ENCODE data around the gene CDH13. TPM values are rescaled to one million over a fixed set of nuclear protein-coding genes. Genes with fewer than 3 reads are reported as not detected.

CDH13 gene
- total RNA-seq, 2 experiments from 2014 or later: not detected

DNA sequence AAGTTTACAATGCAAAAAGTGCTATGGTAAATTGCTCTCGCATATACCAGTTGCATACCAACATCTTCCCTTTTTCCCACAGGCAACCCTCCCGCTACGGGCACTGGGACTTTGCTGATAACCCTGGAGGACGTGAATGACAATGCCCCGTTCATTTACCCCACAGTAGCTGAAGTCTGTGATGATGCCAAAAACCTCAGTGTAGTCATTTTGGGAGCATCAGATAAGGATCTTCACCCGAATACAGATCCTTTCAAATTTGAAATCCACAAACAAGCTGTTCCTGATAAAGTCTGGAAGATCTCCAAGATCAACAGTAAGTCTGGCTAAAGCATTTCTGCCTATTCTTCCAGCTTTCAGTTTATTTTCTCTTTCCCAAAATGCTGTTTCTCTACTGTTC is 1153.1 kb downstream of the CDH13 start:
- no peaks in the 10 kb centered on the region for H3K36me3 Mint-ChIP-seq
- peaks cover 17% of the 10 kb centered on the region for H3K27me3 Mint-ChIP-seq
- no peak overlapping the region for H3K27ac Mint-ChIP-seq
- no peaks in the 10 kb centered on the region for H3K9me3 Mint-ChIP-seq (ENCODE audit: low read depth)
- ATAC-seq (no peak), DNase-seq (no peak)
- no peaks in the 10 kb centered on the region for H3K4me1 Mint-ChIP-seq
- H3K4me3 Mint-ChIP-seq: no peak overlapping the region
- CTCF ChIA-PET: no interaction called here

DNA sequence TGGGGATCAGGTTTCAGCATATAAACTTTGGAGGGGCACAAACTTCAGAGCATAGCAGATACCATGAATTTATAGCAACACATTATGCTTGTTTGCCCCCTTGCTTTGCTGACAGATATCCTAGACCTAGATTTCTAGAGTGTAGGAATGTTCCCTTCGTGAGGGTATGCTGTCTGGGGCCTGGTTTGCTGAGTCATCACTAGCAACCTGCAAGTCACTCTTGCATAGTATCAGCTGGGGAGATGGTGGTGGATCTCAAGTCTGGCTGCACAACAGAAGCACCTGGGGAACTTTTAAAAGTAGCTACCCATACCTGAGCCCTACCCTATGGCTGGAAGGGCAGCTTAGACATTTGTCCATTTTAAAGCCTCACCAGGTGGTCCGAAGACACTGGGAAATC is 1158.7 kb downstream of the CDH13 start:
- Mint-ChIP-seq H3K27me3 (peaks cover 13% of the 10 kb centered on the region), H3K9me3 (ENCODE audit: low read depth) (no peaks in the 10 kb centered on the region), H3K4me3 (no peak overlapping the region), H3K4me1 (no peaks in the 10 kb centered on the region), H3K36me3 (no peaks in the 10 kb centered on the region), H3K27ac (no peak overlapping the region)
- ATAC-seq: no peak
- no peak for DNase-seq
- CTCF ChIA-PET: no interaction called here

DNA sequence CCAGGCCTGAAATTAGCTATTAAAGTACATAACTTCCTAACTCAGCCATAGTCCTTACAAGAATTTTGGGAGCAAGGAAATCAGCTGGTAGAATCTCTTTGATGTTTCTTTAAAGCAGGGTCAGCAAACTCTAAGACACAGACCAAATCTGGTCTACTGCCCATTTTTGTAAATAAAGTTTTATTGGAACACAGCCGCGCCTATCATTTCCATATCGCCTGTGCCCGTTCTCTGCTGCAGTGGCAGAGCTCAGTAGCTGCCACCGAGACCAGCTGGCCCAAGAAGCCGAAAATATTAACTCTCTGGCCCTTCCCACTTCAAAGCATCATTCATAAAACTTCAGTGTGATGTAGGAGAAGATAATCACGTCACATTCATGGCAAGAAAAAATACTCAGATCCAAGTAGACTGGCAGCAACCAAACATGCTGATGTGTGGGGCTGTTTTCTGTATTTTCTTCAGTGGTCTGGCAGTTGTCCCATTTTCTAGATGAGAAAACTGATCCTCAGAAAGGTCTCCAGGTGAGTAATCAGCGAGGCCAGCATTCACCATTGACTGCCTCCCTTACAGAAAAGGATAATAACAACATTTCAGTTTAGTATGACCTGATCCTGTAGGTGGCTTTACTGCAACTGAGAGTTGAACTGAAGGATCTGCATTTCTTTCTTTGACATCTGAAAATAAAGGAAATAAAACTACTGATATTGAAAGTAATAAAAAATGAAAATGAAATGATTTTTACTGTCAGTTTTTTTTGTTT is 1163.1 kb downstream of the CDH13 start:
- H3K9me3 Mint-ChIP-seq (ENCODE audit: low read depth): no peaks in the 10 kb centered on the region
- DNase-seq (no peak), ATAC-seq (no peak)
- no peaks in the 10 kb centered on the region for H3K27me3 Mint-ChIP-seq
- H3K36me3 Mint-ChIP-seq: no peaks in the 10 kb centered on the region
- no peak overlapping the region for H3K4me3 Mint-ChIP-seq
- no peak overlapping the region for H3K27ac Mint-ChIP-seq
- peaks cover 15% of the 10 kb centered on the region for H3K4me1 Mint-ChIP-seq
- CTCF ChIA-PET: no interaction called here

DNA sequence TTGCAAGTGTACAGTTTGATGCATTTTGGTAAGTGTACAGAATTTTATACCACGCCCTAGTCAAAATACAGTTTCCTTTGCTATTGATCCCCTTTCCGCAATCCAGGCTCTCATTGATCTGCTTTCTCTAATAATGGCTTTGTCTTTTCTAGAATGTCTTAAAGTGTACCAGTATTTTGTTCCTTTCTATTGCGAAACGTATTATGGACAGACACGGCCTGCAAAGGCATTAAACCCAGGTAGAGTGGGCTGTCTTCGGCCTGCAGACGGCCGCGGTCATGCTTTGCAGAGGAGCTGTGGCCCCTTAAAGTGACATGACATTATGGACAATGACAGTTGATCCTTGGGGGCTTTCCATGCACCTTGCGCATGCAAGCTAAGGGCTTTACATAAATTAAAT is 1165.1 kb downstream of the CDH13 start:
- H3K27me3 Mint-ChIP-seq: peaks cover 14% of the 10 kb centered on the region
- DNase-seq (no peak), ATAC-seq (no peak)
- no peaks in the 10 kb centered on the region for H3K9me3 Mint-ChIP-seq (ENCODE audit: low read depth)
- H3K4me1 Mint-ChIP-seq: peaks cover 15% of the 10 kb centered on the region
- CTCF ChIA-PET: no interaction called here
- no peaks in the 10 kb centered on the region for H3K36me3 Mint-ChIP-seq
- no peak overlapping the region for H3K27ac Mint-ChIP-seq
- H3K4me3 Mint-ChIP-seq: no peak overlapping the region

GRCh38 chr16:83792391-83792790 is 1165.6 kb downstream of the CDH13 start:
- CTCF ChIA-PET: no interaction called here
- H3K36me3 Mint-ChIP-seq: no peaks in the 10 kb centered on the region
- H3K4me1 Mint-ChIP-seq: peaks cover 15% of the 10 kb centered on the region
- no peak for DNase-seq
- no peak overlapping the region for H3K4me3 Mint-ChIP-seq
- ATAC-seq: peak; percentile 39
- no peak overlapping the region for H3K27ac Mint-ChIP-seq
- no peaks in the 10 kb centered on the region for H3K9me3 Mint-ChIP-seq (ENCODE audit: low read depth)
- H3K27me3 Mint-ChIP-seq: peaks cover 17% of the 10 kb centered on the region

- Mint-ChIP-seq H3K4me3 (no peak overlapping the region), H3K9me3 (ENCODE audit: low read depth) (no peaks in the 10 kb centered on the region), H3K36me3 (no peaks in the 10 kb centered on the region), H3K27me3 (peaks cover 17% of the 10 kb centered on the region), H3K27ac (no peak overlapping the region), H3K4me1 (peaks cover 15% of the 10 kb centered on the region)
- CTCF ChIA-PET: no interaction called here
- DNase-seq: no peak
- ATAC-seq: no peak
Measured at GRCh38 chr16:83793179-83793578, 1166.4 kb downstream of the CDH13 start.

DNA sequence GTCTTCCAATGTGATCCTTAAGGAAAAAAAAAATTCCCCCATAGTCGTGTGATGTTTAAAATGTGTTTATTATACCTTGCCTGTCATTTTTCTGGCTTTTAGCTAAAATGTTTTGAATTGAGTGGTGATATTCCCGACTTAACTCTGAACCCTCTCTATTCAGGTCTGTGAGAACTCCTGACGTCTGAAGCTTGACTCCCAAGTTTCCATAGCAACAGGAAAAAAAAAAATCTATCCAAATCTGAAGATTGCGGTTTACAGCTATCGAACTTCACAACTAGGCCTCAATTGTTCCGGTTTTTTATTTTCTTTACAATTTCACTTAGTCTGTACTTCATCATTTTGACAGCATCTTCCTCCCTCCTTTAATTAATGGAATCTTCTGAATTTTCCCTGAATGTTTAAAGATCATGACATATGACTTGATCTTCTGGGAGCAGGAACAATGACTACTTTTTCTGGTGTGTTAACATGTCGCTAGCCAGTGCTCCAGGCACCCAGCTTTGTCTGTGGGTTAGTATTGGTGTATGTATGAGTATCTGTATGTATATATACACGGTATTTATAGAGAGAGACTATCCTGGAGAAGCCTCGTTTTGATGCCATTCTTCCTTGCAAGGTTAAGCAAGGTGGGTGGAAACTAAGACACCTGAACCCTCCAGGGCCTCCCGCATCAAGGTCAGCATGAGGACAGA is 1168.2 kb downstream of the CDH13 start:
- ATAC-seq (no peak), DNase-seq (no peak)
- Mint-ChIP-seq H3K27me3 (peaks cover 28% of the 10 kb centered on the region), H3K9me3 (ENCODE audit: low read depth) (no peaks in the 10 kb centered on the region), H3K27ac (no peak overlapping the region), H3K36me3 (no peaks in the 10 kb centered on the region), H3K4me3 (no peak overlapping the region), H3K4me1 (peaks cover 15% of the 10 kb centered on the region)
- CTCF ChIA-PET: no interaction called here

DNA sequence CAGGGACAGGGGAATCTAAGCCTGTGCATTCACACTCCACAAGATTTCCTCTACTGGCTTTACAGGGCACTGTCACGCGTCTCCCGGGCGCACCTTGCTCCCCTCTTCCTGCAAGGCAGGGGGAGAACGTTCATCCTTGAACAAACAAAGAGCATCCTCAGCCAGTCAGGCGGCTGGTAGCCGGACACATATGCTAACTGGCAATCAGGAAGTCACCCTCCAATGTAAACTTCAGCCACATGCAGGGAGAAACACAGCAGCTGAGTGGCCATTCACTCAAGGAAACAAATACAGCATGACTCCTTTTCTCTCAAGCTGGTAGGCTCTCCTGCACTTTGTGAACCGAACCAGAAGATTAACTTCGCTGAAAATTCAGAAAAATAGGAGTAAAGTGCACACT is 1170.2 kb downstream of the CDH13 start:
- H3K9me3 Mint-ChIP-seq (ENCODE audit: low read depth): no peaks in the 10 kb centered on the region
- CTCF ChIA-PET: no interaction called here
- peaks cover 12% of the 10 kb centered on the region for H3K4me1 Mint-ChIP-seq
- peaks cover 33% of the 10 kb centered on the region for H3K27me3 Mint-ChIP-seq
- DNase-seq: no peak
- no peak overlapping the region for H3K27ac Mint-ChIP-seq
- H3K36me3 Mint-ChIP-seq: no peaks in the 10 kb centered on the region
- ATAC-seq: no peak
- no peak overlapping the region for H3K4me3 Mint-ChIP-seq

DNA sequence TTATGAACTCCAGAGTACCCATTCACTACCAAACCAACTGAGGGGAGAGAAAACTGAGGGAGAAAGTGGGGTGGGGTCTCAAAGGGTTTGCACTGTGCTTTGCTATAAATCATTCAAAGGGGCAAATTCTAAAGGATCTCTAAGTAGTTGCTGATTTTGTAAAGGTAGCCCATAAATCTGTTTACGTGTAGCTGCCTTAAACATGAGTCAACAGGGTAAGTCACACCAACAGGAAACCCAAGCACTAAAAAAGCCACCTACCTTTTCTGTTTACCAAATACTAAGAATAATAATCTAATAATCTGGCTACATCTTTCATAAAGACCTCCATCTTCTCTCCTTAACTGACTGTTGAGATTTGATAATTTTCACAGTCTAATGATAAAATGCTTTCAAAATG is 1172.6 kb downstream of the CDH13 start:
- Mint-ChIP-seq H3K9me3 (ENCODE audit: low read depth) (no peaks in the 10 kb centered on the region), H3K4me3 (no peak overlapping the region), H3K36me3 (no peaks in the 10 kb centered on the region), H3K4me1 (peaks cover 9% of the 10 kb centered on the region), H3K27me3 (peaks cover 42% of the 10 kb centered on the region), H3K27ac (no peak overlapping the region)
- no peak for DNase-seq
- ATAC-seq: no peak
- CTCF ChIA-PET: no interaction called here

DNA sequence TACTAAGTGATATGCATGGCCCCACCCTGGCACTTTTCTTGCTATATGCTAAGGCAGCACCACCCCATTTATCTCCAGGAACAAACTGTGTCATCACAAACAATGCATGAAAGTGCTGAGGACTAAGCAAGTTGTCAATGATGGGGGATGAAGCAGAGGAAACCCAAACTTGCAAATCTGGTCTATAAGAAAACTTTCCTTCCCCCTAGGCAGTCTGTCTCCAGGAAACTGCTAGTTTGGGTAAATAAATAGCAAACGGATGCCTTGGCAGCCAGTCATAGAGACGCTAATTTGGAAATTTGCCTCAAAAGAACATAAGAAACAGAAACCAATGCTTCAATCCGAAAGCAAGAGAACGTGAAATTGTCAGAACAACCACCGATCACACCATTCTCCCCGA is 1175.4 kb downstream of the CDH13 start:
- CTCF ChIA-PET: no interaction called here
- Mint-ChIP-seq H3K4me1 (peaks cover 11% of the 10 kb centered on the region), H3K27me3 (peaks cover 26% of the 10 kb centered on the region), H3K4me3 (peak overlapping the region; percentile 9), H3K9me3 (ENCODE audit: low read depth) (no peaks in the 10 kb centered on the region), H3K36me3 (no peaks in the 10 kb centered on the region), H3K27ac (no peak overlapping the region)
- ATAC-seq (peak; percentile 36), DNase-seq (no peak)

GRCh38 chr16:83802554-83803205 is 1175.9 kb downstream of the CDH13 start:
- Mint-ChIP-seq H3K4me3 (no peak overlapping the region), H3K27ac (no peak overlapping the region), H3K9me3 (ENCODE audit: low read depth) (no peaks in the 10 kb centered on the region), H3K4me1 (peaks cover 15% of the 10 kb centered on the region), H3K27me3 (peaks cover 25% of the 10 kb centered on the region), H3K36me3 (no peaks in the 10 kb centered on the region)
- CTCF ChIA-PET: no interaction called here
- DNase-seq: no peak
- ATAC-seq: no peak

- H3K4me1 Mint-ChIP-seq: peaks cover 19% of the 10 kb centered on the region
- H3K4me3 Mint-ChIP-seq: no peak overlapping the region
- peaks cover 5% of the 10 kb centered on the region for H3K36me3 Mint-ChIP-seq
- H3K27me3 Mint-ChIP-seq: peaks cover 20% of the 10 kb centered on the region
- CTCF ChIA-PET: no interaction called here
- DNase-seq: no peak
- H3K27ac Mint-ChIP-seq: no peak overlapping the region
- ATAC-seq: no peak
- H3K9me3 Mint-ChIP-seq (ENCODE audit: low read depth): no peaks in the 10 kb centered on the region
Measured at GRCh38 chr16:83803811-83804210, 1177.0 kb downstream of the CDH13 start.

GRCh38 chr16:83804366-83804765 is 1177.6 kb downstream of the CDH13 start:
- DNase-seq (no peak), ATAC-seq (no peak)
- Mint-ChIP-seq H3K4me3 (no peak overlapping the region), H3K9me3 (ENCODE audit: low read depth) (no peaks in the 10 kb centered on the region), H3K4me1 (peaks cover 23% of the 10 kb centered on the region), H3K36me3 (peaks cover 7% of the 10 kb centered on the region), H3K27ac (no peak overlapping the region), H3K27me3 (peaks cover 17% of the 10 kb centered on the region)
- CTCF ChIA-PET: no interaction called here

DNA sequence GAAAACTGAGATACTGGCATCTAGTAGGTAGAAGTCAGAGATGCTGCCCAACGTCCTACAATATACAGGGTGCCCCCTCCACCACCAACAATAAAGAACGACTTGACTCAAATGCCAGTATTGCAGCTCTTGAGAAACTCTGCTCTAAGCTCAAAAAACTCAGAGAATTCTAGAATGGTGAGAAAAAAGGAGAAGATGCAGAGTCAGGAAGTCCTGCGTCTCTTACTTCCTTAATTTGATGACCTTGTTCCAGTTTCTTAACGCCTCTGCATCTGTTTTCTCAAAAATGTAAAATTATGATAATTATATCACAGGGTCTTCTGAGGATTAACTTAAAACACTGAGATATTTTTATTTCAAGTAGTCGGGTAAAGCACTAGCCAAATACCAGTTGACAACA is 1179.3 kb downstream of the CDH13 start:
- no peak overlapping the region for H3K4me3 Mint-ChIP-seq
- ATAC-seq (no peak), DNase-seq (no peak)

More for the DNA sequence above, 1179.3 kb downstream of the CDH13 start:
- no peaks in the 10 kb centered on the region for H3K9me3 Mint-ChIP-seq (ENCODE audit: low read depth)
- peaks cover 15% of the 10 kb centered on the region for H3K27me3 Mint-ChIP-seq
- peaks cover 35% of the 10 kb centered on the region for H3K4me1 Mint-ChIP-seq
- peaks cover 12% of the 10 kb centered on the region for H3K36me3 Mint-ChIP-seq
- H3K27ac Mint-ChIP-seq: no peak overlapping the region
- CTCF ChIA-PET: no interaction called here

Measured in activated CD8-positive, alpha-beta memory T cell treated with anti-CD3 and anti-CD28 coated beads, Interleukin-2, amount 10 ng/mL, durations not matched to agents 7 days and 5 days (primary cell).